ENCODE results near the gene GAB2. TPM values are rescaled to one million over a fixed set of nuclear protein-coding genes. Genes with fewer than 3 reads are reported as not detected.

The GAB2 gene
- total and polyA plus RNA-seq, 2 of the 4 experiments (the other 2 are of a cell fraction), result 3.3 to 5.9 TPM

DNA sequence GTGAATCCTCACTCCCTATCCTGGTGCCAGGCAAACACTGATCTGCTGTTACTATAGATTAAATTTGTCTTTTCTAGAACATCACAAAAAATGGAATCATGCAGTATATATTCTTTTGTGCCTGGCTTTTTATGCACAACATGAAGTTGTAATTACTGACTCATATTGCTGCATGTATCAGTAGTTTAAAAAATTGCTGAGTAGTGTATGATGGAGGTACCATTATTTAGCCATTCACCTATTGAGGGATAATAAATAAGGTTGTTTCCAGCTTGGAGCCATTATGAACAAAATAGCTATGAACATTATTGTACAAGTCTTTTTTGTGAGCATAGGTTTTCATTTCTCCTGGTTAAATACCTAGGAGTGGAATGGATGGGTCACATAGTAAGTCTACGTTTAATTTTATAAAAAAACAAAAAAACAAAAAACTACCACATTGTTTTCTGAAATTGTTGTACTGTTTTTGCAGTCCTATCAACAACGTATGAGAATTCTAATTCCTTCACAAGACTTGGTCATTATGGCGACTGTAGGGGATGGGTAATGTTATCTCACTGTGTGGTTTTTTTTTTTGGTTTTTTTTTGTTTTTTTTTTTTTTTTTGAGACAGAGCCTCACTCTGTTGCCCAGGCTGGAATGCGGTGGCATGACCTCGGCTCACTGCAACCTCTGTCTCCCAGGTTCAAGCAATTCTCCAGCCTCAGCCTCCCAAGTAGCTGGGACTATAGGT is 117.3 kb downstream of the GAB2 start:
- TF ChIP-seq, protein P1, sequence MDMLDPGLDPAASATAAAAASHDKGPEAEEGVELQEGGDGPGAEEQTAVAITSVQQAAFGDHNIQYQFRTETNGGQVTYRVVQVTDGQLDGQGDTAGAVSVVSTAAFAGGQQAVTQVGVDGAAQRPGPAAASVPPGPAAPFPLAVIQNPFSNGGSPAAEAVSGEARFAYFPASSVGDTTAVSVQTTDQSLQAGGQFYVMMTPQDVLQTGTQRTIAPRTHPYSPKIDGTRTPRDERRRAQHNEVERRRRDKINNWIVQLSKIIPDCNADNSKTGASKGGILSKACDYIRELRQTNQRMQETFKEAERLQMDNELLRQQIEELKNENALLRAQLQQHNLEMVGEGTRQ (IDR thresholded peaks at IDR 0.05; ENCODE audit: low read depth, low read length), result no peak
- TF ChIP-seq MAFK (IDR thresholded peaks at IDR 0.05; ENCODE audit: low read depth, low read length), result no peak
- TF ChIP-seq NFE2L2 (IDR thresholded peaks at IDR 0.05; ENCODE audit: low read depth, low read length), result no peak
- TF ChIP-seq, protein P2, sequence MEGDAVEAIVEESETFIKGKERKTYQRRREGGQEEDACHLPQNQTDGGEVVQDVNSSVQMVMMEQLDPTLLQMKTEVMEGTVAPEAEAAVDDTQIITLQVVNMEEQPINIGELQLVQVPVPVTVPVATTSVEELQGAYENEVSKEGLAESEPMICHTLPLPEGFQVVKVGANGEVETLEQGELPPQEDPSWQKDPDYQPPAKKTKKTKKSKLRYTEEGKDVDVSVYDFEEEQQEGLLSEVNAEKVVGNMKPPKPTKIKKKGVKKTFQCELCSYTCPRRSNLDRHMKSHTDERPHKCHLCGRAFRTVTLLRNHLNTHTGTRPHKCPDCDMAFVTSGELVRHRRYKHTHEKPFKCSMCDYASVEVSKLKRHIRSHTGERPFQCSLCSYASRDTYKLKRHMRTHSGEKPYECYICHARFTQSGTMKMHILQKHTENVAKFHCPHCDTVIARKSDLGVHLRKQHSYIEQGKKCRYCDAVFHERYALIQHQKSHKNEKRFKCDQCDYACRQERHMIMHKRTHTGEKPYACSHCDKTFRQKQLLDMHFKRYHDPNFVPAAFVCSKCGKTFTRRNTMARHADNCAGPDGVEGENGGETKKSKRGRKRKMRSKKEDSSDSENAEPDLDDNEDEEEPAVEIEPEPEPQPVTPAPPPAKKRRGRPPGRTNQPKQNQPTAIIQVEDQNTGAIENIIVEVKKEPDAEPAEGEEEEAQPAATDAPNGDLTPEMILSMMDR (conservative IDR thresholded peaks at IDR 0.05; ENCODE audit: low read depth, low read length), result no peak
- TF ChIP-seq RCOR1 (IDR thresholded peaks at IDR 0.05; ENCODE audit: insufficient replicate concordance, low read length), result no peak
- TF ChIP-seq RFX5 (IDR thresholded peaks at IDR 0.05; ENCODE audit: low read depth, low read length), result no peak
- TF ChIP-seq RAD21 (IDR thresholded peaks at IDR 0.05; ENCODE audit: low read length), result no peak
- peaks cover 13% of the 10 kb centered on the region for H4K20me1 ChIP-seq (ENCODE audit: insufficient read depth, low read length)
- H3K4me2 ChIP-seq (ENCODE audit: low read depth, low read length), result no peak overlapping the region
- H3K56ac ChIP-seq (ENCODE audit: extremely low read depth, insufficient read depth, low read length), result no peak overlapping the region
- H3K9ac ChIP-seq (ENCODE audit: low read depth, low read length), result no peak overlapping the region
- H3K4ac ChIP-seq (ENCODE audit: low read depth, low read length), result no peak overlapping the region
- no peak overlapping the region for H2BK15ac ChIP-seq (ENCODE audit: low read depth, low read length)
- no peak overlapping the region for H3K23ac ChIP-seq (ENCODE audit: low read depth, low read length)
- no peak overlapping the region for H3K4me3 ChIP-seq (ENCODE audit: insufficient read depth, low read depth, low read length)
- ChIA-PET POLR2A (ENCODE audit: unreplicated experiment) (no interaction called here), CTCF (interaction anchor here (0.9 kb wide), 1 partner anchor 11 kb away, joined by 3 read pairs; no protein-coding TSS in a partner anchor)
- no CpG with 5 or more reads among the region's 5 CpGs for WGBS, 2 experiments (ENCODE audit: extremely low coverage in 2 of 2, insufficient read length in 1 of 2)
- dilution Hi-C loops (cut with HindIII; ENCODE audit: low sequenced_read_pairs, unreplicated experiment), result no loop called here
- H3K4me1 ChIP-seq (ENCODE audit: control insufficient read depth, insufficient read depth, low read length), result peaks cover 4% of the 10 kb centered on the region; the same call in 1 of the 2 replicates
- no peak overlapping the region for H2AK9ac ChIP-seq (replicated peaks; ENCODE audit: low read depth, low read length, poor library complexity)
- no peak overlapping the region for H2BK5ac ChIP-seq (ENCODE audit: low read depth, low read length, poor library complexity, severe bottlenecking)
- no peak overlapping the region for H3K27ac ChIP-seq (ENCODE audit: insufficient read depth, low read length)
- H3K36me3 ChIP-seq (ENCODE audit: control insufficient read depth, insufficient read depth, low read length), result no peaks in the 10 kb centered on the region
- DNase-seq, result no peak
- intact Hi-C loops (cut with micrococcal nuclease), result no loop called here
- in situ Hi-C loops (cut with MboI; ENCODE audit: low sequenced_read_pairs), result no loop called here
- H3K27me3 ChIP-seq (ENCODE audit: control insufficient read depth, insufficient read depth, low read length), result no peaks in the 10 kb centered on the region
- H3K18ac ChIP-seq (ENCODE audit: low read depth, low read length), result no peak overlapping the region
- H4K5ac ChIP-seq (ENCODE audit: low read depth, low read length), result no peak overlapping the region
- no peak for ATAC-seq (ENCODE audit: low read depth)
- no peak overlapping the region for H3K14ac ChIP-seq (replicated peaks; ENCODE audit: low read depth, low read length)
- H2AK5ac ChIP-seq (ENCODE audit: low read depth, low read length), result no peak overlapping the region
- H3K9me1 ChIP-seq (ENCODE audit: insufficient read depth, low read length), result no peaks in the 10 kb centered on the region; the same call in 1 of the 2 replicates
- no peak overlapping the region for H4K91ac ChIP-seq (ENCODE audit: insufficient read depth, low read depth, low read length)
- no TSS peak for BruUV-seq (replicated peaks)
- no peaks in the 10 kb centered on the region for H3K9me3 ChIP-seq (ENCODE audit: control insufficient read depth, insufficient read depth, low read length)
- no peak overlapping the region for H2BK20ac ChIP-seq (ENCODE audit: low read depth, low read length)
- H3K79me1 ChIP-seq (ENCODE audit: low read depth in 1 of 2, low read length in 2 of 2), result peaks cover 7 to 15% of the 10 kb centered on the region in 2 experiments; a peak in 2 of 4 replicates
- H4K8ac ChIP-seq (ENCODE audit: low read depth in 2 of 2, low read length in 2 of 2), result no peak overlapping the region
- no peak overlapping the region for H2AFZ ChIP-seq (replicated peaks; ENCODE audit: low read length, poor library complexity)
- no peak overlapping the region for H2BK120ac ChIP-seq (ENCODE audit: low read depth, low read length)

Data from IMR-90 (cell line).